ENCODE measurements around the gene RNF135.
A peak's percentile ranks its signal among the peaks of the same experiment; 100 is the strongest.
"Not testable (repeated sequence)": the region's sequence is repeated elsewhere in the genome, so short reads cannot be mapped to it uniquely, and the experiment has no call there.

Gene RNF135

GRCh38 chr17:30954046-30954830, 16.6 kb upstream of the RNF135 start:
- DNase-seq (ENCODE audit: low spot score): no peak

DNA sequence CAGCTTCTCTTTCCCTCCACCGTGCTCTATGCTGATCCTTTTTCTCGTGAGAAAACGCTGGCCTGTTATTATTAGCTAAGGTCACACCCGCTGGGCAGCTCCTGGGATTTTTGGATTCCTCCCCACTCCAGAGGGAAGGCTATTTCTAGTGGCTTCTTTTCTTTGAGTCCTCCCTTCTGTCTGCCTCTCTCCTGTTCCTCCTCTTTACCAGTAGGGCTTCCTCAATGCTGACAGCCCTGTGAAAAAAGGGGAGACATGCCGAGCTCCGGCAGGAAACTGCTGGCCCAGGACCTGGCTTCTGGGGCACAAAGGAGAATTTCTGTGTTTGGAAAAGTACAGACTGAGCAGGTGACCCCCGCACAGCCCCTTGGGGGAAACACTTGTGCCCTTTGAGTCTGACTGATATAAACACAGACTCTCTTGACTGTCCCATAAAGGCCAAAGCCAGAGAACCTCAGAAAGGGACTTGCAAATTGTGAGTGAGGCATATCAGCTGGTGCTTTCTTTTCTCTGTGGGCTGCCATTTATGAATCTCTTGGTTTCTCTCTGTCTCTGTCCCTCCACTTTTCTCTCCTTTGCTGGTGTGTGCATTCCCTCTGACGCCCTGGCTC, 14.0 kb upstream of the RNF135 start:
- DNase-seq (ENCODE audit: low spot score): peak; percentile 21

- no peak for DNase-seq (ENCODE audit: low spot score)
Measured at GRCh38 chr17:30957741-30958140, 13.1 kb upstream of the RNF135 start.

DNA sequence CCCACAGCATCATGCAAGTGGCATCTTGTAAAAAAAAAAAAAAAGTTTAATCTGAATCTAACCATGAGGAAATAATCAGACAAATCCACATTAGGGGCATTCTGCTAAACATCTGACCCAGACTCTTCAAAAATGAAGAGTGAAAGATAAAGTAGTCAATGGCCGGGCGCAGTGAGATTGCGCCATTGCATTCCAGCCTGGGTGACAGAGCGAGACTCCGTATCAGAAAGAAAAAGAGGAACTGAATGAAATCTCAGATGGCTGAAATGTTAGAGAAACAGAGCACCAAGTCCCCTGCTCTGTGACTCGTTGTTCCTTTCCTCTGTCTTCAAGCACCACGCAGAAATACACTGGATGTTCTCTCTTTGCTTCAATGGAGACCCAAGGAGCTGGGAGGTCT, 12.7 kb upstream of the RNF135 start:
- no peak for DNase-seq (ENCODE audit: low spot score)

GRCh38 chr17:30961209-30962188, 9.3 kb upstream of the RNF135 start:
- DNase-seq (ENCODE audit: low spot score): no peak

- not testable (repeated sequence) for DNase-seq (ENCODE audit: low spot score)
Measured at GRCh38 chr17:30964312-30964711, 6.5 kb upstream of the RNF135 start.

DNA sequence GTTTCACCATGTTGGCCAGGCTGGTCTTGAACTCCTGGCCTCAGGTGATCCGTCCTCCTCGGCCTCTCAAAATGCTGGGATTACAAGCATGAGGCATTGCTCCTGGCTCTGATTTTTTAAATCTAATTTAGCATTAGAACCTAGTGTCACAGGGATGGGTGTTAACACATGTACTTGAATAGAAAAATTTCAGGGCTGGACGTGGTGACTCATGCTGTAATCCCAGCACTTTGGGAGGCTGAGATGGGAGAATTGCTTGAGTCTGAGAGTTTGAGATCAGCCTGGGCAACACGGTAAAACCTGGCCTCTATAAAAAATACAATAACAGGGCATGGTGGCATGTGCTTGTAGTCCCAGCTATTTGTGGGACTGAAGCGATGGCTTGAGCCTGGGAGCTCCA, 6.0 kb upstream of the RNF135 start:
- no peak for DNase-seq (ENCODE audit: low spot score)

DNA sequence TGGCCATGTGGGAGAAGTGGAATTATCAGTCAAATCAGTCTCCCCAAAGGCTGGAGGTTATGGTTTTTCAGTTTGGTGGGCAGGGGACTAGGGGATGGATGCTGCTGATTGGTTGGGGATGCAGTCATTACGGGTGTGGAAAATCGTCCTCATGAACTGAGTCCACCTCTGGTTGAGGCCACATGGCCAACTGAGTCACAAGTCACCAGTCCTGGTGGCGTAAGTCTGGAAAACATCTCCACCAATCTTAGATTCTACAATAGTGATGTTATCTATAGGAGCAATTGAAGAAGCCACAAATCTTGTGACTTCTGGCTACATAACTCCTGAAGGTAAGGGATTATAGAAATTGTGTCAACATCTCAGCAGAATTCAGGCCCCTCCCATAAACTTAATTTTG, 5.2 kb upstream of the RNF135 start:
- no peak for DNase-seq (ENCODE audit: low spot score)

GRCh38 chr17:30967911-30968310, 2.9 kb upstream of the RNF135 start:
- not testable (repeated sequence) for DNase-seq (ENCODE audit: low spot score)

- DNase-seq (ENCODE audit: low spot score): peak; percentile 41
Measured at GRCh38 chr17:30969989-30970830, 629 bp upstream of the RNF135 start.

GRCh38 chr17:30975042-30975820, 4.4 kb downstream of the RNF135 start:
- no peak for DNase-seq (ENCODE audit: low spot score)

DNA sequence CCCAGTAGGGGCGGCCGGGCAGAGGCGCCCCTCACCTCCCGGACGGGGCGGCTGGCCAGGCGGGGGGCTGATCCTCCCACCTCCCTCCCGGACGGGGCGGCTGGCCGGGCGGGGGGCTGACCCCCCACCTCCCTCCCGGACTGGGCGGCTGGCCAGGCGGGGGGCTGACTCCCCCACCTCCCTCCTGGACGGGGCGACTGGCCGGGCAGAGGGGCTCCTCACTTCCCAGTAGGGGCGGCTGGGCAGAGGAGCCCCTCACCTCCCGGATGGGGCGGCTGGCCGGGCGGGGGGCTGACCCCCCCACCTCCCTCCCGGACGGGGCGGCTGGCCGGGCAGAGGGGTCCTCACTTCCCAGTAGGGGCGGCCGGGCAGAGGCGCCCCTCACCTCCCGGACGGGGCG, 9.1 kb downstream of the RNF135 start:
- DNase-seq (ENCODE audit: low spot score): not testable (repeated sequence)

DNA sequence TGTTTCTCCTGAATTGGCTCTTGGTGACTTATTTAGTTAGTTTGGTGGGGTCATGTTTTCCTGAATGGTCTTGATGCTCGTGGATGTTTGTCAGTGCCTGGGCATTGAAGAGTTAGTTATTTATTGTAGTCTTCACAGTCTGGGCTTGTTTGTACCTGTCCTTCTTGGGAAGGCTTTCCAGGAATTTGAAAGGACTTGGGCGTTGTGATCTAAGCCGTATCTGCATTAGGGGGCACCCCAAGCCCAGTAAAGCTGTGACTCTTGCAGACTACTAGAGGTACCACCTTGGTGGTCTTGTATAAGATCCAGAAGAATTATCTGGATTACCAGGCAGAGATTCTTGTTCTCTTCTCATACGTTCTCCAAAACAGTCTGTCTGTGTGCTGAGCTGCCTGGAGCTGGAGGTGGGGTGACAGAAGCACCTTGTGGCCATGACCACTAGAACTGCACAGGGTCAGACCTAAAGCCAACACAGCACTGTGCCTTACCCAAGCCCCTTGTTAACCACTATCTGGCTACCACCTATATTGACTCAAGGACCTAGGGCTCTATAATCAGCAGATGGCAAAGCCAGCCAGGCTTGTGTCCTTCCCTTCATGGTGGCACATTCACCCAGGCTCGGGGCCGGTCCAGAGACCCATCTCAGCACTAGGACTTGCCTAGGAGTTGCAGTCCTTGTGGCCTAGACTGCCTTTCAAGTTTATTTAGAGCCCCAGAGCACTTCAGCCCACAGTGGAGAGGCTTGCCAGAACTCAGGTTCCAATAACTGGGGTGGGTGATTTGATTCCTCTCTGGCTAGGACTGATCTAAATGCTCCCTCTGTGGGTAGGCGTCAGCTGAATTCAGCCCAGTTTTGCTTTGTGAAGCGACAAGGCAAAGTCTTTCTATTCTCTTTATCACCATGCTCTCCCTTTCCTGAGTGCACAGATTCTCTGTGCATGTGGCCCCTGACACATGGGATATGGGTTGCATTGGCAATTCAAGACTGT, 11.0 kb downstream of the RNF135 start:
- no peak for DNase-seq (ENCODE audit: low spot score)

DNA sequence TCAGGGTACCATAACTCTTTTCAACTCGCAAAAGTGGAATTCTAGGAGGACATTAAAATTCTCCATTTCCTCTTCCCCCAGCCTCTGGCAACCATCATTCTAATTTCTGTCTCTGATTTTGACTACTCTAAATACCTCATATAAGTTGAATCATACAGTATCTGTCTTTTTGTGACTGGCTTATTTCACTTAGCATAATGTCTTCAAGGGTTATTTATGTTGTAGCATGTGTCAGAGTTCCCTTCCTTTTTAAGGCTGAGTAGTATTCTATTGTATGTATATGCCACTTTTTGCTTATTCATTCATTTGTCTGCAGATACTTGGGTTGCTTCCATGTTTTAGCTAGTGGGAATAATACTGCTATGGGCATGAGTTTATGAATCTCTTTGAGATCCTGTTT, 12.0 kb downstream of the RNF135 start:
- no peak for DNase-seq (ENCODE audit: low spot score)

GRCh38 chr17:30990458-30990857, 19.6 kb downstream of the RNF135 start:
- DNase-seq (ENCODE audit: low spot score): no peak

DNA sequence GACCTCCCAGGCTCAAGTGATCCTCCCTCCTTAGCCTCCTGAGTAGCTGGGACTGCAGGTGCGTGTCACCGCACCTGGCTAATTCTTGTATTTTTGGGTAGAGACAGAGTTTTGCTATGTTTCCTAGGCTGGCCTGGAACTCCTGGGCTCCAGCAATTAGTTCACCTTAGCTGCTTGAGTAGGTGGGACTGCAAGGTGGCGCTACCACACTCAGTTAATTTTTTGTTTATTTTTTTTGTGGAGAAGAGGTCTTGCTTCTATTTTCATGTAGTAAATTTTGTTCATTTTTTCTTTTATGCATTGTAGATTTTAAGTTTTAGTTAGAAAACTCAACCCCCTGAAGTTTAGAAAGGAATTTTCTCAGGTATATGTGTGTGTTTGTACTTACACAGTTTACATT, 21.7 kb downstream of the RNF135 start:
- no peak for DNase-seq (ENCODE audit: low spot score)

GRCh38 chr17:30995347-30995746, 24.5 kb downstream of the RNF135 start:
- DNase-seq (ENCODE audit: low spot score): no peak

DNA sequence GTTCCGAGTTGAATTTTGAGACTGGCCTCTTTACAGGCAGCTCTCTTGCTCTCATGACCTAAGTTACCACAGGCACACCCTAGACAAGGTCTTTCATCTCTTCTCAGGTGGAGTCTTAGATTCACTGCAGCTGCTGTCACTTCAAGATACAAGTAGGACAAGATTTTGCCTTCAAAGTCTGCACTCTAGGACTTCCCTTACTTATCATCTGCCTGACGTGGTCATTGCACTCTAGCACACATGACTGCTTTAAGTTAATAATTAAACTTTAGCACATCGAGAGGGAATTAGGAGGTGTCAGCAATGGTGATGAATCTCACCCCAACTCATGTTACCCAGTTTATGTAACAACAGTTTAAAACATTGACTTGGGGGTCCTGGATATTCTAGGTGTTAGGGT, 25.6 kb downstream of the RNF135 start:
- no peak for DNase-seq (ENCODE audit: low spot score)

DNA sequence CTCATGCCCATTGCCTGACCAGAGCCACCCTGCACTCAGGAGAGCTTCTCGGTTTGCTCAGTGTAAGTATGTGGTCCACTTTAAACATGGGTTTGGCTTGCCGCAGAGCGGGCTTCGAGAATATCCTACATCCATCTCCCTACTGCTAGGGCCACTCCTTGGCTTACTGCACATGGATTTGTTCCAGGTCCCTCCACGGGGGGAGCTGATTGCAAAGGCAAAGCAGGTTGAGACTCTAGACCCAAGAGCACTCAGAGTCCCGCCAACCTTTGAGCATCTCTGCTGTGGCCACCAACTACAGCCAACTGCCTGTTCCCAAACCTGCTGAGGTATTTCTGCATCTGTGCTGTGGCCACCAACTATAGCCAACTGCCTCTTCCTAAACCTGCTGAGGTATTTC, 26.4 kb downstream of the RNF135 start:
- DNase-seq (ENCODE audit: low spot score): no peak

GRCh38 chr17:30997842-30998241, 27.0 kb downstream of the RNF135 start:
- no peak for DNase-seq (ENCODE audit: low spot score)

Data from AG08396 (cell line).